Fibroblast of skin of abdomen (primary cell): Measurements from ENCODE around the gene AFF4.

Experiments
- DNase-seq: peaks from one replicate; pipeline ENCODE4 v3.0.0-alpha.2; 2013

Gene AFF4

DNA sequence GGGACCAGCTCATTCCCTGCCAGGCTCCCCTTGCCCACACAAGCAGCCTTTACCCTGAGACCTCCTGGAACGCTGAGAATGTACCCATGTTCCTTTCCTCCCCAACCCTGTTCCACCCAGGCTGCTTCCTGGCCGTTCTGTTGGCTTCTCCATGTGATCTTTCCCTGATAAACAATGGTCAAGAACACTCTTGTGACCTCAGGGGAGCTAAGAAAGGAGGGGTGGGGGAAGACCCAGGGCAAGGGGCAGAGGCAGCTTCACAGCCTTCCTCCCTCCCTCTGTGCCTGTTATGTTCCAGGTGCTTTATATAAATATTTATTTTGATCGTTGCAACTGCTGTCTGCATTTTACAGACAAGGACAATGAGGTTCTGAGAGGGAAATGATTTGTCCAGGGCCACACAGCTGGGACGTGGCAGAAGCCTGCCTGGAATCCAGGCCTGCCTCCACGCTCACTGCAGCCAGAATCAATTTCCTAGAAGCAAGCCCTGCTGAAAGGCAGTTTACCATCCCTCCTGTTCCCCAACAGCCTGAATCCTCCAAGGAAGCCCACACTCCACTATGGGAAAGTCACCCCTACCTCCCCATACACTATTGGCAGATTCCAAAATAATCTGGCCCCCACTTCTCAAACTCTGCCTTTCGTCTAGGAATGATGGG is 136.9 kb downstream of the AFF4 start:
- DNase-seq = no peak

DNA sequence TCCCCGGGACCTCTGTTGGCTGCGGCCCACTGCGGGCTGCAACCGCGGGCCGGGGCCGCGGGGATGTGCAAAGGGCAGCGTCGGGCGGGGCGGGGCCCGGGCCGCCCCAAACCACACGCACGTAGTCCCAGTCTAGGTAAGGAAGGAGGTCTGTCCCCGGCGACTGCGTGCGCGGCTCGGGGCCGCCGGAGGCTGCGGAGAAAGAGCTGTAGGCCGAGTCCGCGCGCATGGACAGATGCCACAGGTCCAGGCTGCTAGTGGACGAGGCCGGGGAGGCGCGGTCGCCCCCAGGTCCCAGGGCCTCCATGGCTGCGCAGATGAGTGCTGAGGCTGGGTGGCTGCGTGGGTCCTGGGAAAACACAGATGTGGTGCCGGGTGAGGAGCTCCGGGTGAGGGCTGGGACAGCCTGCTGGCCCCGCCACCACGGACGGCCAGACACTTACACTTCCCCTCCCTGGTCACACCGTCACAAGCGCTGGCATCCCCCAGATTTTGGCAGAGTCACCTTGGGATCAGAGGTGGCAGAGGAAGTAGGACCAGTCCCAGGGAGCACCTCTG is 137.5 kb downstream of the AFF4 start:
- no peak for DNase-seq
